Endodermal cell (in vitro differentiated cells): Measurements from ENCODE around the gene CLEC1A. TPM values are rescaled to one million over a fixed set of nuclear protein-coding genes. Genes with fewer than 3 reads are reported as not detected.

Experiments
- DNase-seq: peaks from one replicate; pipeline ENCODE4 v3.0.0-alpha.2; 2017
- H3K27ac ChIP-seq: 2 replicates; pipeline ENCODE4 v1.5.1; 2013; ENCODE audit warnings: mild to moderate bottlenecking, low read depth, low read length, moderate library complexity
- H3K27me3 ChIP-seq: 2 replicates; pipeline ENCODE4 v1.6.1; 2013; ENCODE audit warnings: mild to moderate bottlenecking, low read length, moderate library complexity; ENCODE audit not compliant: insufficient read depth, control insufficient read depth, poor library complexity, severe bottlenecking
- H3K36me3 ChIP-seq: 2 replicates; pipeline ENCODE4 v1.7.0; 2013; ENCODE audit warnings: mild to moderate bottlenecking, low read length, moderate library complexity; ENCODE audit not compliant: control insufficient read depth, insufficient read depth
- H3K4me1 ChIP-seq: one replicate; pipeline ENCODE4 v1.7.0; 2013; ENCODE audit warnings: low read length; ENCODE audit not compliant: control insufficient read depth, insufficient read depth
- H3K4me3 ChIP-seq: 2 replicates; pipeline ENCODE4 v1.5.1; 2013; ENCODE audit warnings: mild to moderate bottlenecking, low read length, moderate library complexity
- H3K9ac ChIP-seq: 2 replicates; pipeline ENCODE4 v1.6.1; 2013; ENCODE audit warnings: mild to moderate bottlenecking, low read length, moderate library complexity; ENCODE audit not compliant: poor library complexity, severe bottlenecking; ENCODE audit errors: extremely low read depth
- H3K9me3 ChIP-seq: 2 replicates; pipeline ENCODE4 v1.6.1; 2013; ENCODE audit warnings: mild to moderate bottlenecking, low read length, moderate library complexity; ENCODE audit not compliant: control insufficient read depth
- H3K27ac Mint-ChIP-seq: 2 replicates; pipeline ENCODE4 v1.8.0; 2020; ENCODE audit warnings: mixed read lengths
- H3K27me3 Mint-ChIP-seq: 2 replicates; pipeline ENCODE4 v1.8.0; 2021; ENCODE audit warnings: mild to moderate bottlenecking, mixed read lengths; ENCODE audit not compliant: insufficient read depth
- H3K36me3 Mint-ChIP-seq: 2 replicates; pipeline ENCODE4 v1.8.0; 2020; ENCODE audit warnings: low read depth, mixed read lengths
- H3K4me1 Mint-ChIP-seq: 2 replicates; pipeline ENCODE4 v1.8.0; 2020; ENCODE audit warnings: mixed read lengths
- H3K4me3 Mint-ChIP-seq: 2 replicates; pipeline ENCODE4 v1.8.0; 2020; ENCODE audit warnings: mild to moderate bottlenecking, moderate library complexity, mixed read lengths
- H3K9me3 Mint-ChIP-seq: 2 replicates; pipeline ENCODE4 v1.8.0; 2020; ENCODE audit warnings: mild to moderate bottlenecking, mixed read lengths
- WGBS, 2 experiments: methylation state at CpG; one replicate each; pipeline versions ENCODE4 v1.1.5 to v1.1.7; 2013; ENCODE audit warnings: missing lambda C conversion rate in 2 of 2, mixed read lengths in 1 of 2; ENCODE audit not compliant: insufficient coverage in 1 of 2, insufficient read length in 1 of 2; 5-methylcytosine and 5-hydroxymethylcytosine counted together
- total RNA-seq, 2 donors: library from RNA; stranded (reverse); fragmentation: NEBNext Ultra II Directional in 1 of 2; extraction: Animal tissue kit (Norgen Biotek cat#: 25700) in 1 of 2; gene quantifications; 2 replicates in 1 of 2; 3 replicates in 1 of 2; pipeline ENCODE4 v1.2.1, GENCODE V29; 2021
- TF ChIP-seq, protein P1 (sequence below): fragments of 200-600 bp; sonication (generic); conservative IDR thresholded peaks from 2 replicates; pipeline ENCODE4 v1.5.0; 2021; ENCODE audit warnings: antibody characterized with exemption, mild to moderate bottlenecking

Gene CLEC1A
- total RNA-seq, 2 donors from 2014 or later = not detected

- Histone ChIP-seq H3K4me1 (no peaks in the 10 kb centered on the region), H3K9me3 (no peaks in the 10 kb centered on the region), H3K4me3 (no peak overlapping the region), H3K36me3 (no peaks in the 10 kb centered on the region), H3K9ac (no peak overlapping the region), H3K27me3 (no peaks in the 10 kb centered on the region), H3K27ac (no peak overlapping the region)
- H3K9me3 Mint-ChIP-seq = peaks cover 17% of the 10 kb centered on the region
- no peak overlapping the region for H3K4me3 Mint-ChIP-seq
- no peaks in the 10 kb centered on the region for H3K4me1 Mint-ChIP-seq
- no peaks in the 10 kb centered on the region for H3K27me3 Mint-ChIP-seq
- 88 to 95% methylated on average over 12 to 15 of the region's 15 CpGs for WGBS, 2 experiments
- no peak overlapping the region for H3K27ac Mint-ChIP-seq
- H3K36me3 Mint-ChIP-seq = no peaks in the 10 kb centered on the region
- TF ChIP-seq, protein P1, sequence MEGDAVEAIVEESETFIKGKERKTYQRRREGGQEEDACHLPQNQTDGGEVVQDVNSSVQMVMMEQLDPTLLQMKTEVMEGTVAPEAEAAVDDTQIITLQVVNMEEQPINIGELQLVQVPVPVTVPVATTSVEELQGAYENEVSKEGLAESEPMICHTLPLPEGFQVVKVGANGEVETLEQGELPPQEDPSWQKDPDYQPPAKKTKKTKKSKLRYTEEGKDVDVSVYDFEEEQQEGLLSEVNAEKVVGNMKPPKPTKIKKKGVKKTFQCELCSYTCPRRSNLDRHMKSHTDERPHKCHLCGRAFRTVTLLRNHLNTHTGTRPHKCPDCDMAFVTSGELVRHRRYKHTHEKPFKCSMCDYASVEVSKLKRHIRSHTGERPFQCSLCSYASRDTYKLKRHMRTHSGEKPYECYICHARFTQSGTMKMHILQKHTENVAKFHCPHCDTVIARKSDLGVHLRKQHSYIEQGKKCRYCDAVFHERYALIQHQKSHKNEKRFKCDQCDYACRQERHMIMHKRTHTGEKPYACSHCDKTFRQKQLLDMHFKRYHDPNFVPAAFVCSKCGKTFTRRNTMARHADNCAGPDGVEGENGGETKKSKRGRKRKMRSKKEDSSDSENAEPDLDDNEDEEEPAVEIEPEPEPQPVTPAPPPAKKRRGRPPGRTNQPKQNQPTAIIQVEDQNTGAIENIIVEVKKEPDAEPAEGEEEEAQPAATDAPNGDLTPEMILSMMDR = no peak
- no peak for DNase-seq
These were observed 16.5 kb upstream of the CLEC1A start for GRCh38 chr12:10115311-10115710.

GRCh38 chr12:10113920-10114319 is 15.1 kb upstream of the CLEC1A start:
- no peak overlapping the region for H3K27ac Mint-ChIP-seq
- TF ChIP-seq, protein P1 = no peak
- no CpG with 5 or more reads among the region's 1 CpG for WGBS, 2 experiments
- no peaks in the 10 kb centered on the region for H3K4me1 Mint-ChIP-seq
- Histone ChIP-seq H3K9me3 (no peaks in the 10 kb centered on the region), H3K4me1 (no peaks in the 10 kb centered on the region), H3K4me3 (no peak overlapping the region), H3K9ac (no peak overlapping the region), H3K36me3 (no peaks in the 10 kb centered on the region), H3K27me3 (no peaks in the 10 kb centered on the region), H3K27ac (no peak overlapping the region)
- no peaks in the 10 kb centered on the region for H3K27me3 Mint-ChIP-seq
- no peak overlapping the region for H3K4me3 Mint-ChIP-seq
- H3K36me3 Mint-ChIP-seq = no peaks in the 10 kb centered on the region
- DNase-seq = no peak
- H3K9me3 Mint-ChIP-seq = peaks cover 17% of the 10 kb centered on the region

DNA sequence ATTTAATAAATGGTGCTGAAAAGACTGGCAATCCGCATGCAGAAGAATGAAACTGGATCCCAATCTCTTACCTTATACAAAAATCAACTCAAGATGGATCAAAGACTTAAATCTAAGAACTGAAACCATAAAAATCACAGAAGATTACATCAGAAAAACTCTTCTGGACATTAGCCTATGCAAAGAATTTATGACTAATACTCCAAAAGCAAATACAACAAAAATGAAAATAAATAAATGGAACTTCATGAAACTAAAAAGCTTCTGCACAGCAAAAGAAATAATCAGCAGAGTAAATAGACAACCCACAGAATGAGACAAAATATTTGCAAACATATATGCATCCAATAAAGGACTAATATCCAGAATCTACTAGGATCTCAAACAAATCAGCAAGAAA is 14.3 kb upstream of the CLEC1A start:
- Histone ChIP-seq H3K4me1 (no peaks in the 10 kb centered on the region), H3K4me3 (no peak overlapping the region), H3K36me3 (no peaks in the 10 kb centered on the region), H3K27me3 (no peaks in the 10 kb centered on the region), H3K9ac (no peak overlapping the region), H3K27ac (no peak overlapping the region), H3K9me3 (no peaks in the 10 kb centered on the region)
- Mint-ChIP-seq H3K27ac (no peak overlapping the region), H3K4me3 (no peak overlapping the region), H3K4me1 (no peaks in the 10 kb centered on the region), H3K9me3 (peaks cover 20% of the 10 kb centered on the region), H3K27me3 (no peaks in the 10 kb centered on the region), H3K36me3 (no peaks in the 10 kb centered on the region)
- TF ChIP-seq, protein P1 = no peak
- WGBS, 2 experiments = 89 to 96% methylated on average over 1 of the region's 1 CpG
- no peak for DNase-seq
